Embryonic facial prominence (tissue), 1 donor: Measurements from ENCODE around the gene CFAP99.

Experiments
- DNase-seq: peaks from one replicate; pipeline ENCODE4 v3.0.0-alpha.2; 2016; ENCODE audit errors: extremely low spot score

The CFAP99 gene

GRCh38 chr4:2503809-2504208 lies 85.1 kb downstream of the CFAP99 start:
- DNase-seq, result no peak

- no peak for DNase-seq
Measured at GRCh38 chr4:2507259-2507658, 88.5 kb downstream of the CFAP99 start.

GRCh38 chr4:2507855-2508254 lies 89.1 kb downstream of the CFAP99 start:
- no peak for DNase-seq

- no peak for DNase-seq
Measured at GRCh38 chr4:2510351-2511259, 91.8 kb downstream of the CFAP99 start.

GRCh38 chr4:2511645-2512131 lies 92.9 kb downstream of the CFAP99 start:
- DNase-seq, result no peak
